H7 (cell line): ENCODE measurements around the gene CFAP92. TPM values are rescaled to one million over a fixed set of nuclear protein-coding genes. Genes with fewer than 3 reads are reported as not detected.

ENCODE experiments used
- DNase-seq: peaks from one replicate; pipeline ENCODE4 v3.0.0; 2012
- H3K27me3 ChIP-seq: 2 replicates; pipeline ENCODE4 v1.6.0; 2011; ENCODE audit warnings: mild to moderate bottlenecking, low read length; ENCODE audit not compliant: control insufficient read depth, insufficient read depth
- H3K36me3 ChIP-seq: replicated peaks from 2 replicates; pipeline ENCODE4 v1.5.1; 2011; ENCODE audit warnings: low read length; ENCODE audit not compliant: control insufficient read depth, insufficient read depth
- H3K4me3 ChIP-seq: 2 replicates; pipeline ENCODE4 v1.5.1; 2011; ENCODE audit warnings: low read depth, mild to moderate bottlenecking, control low read depth, low read length, moderate library complexity; ENCODE audit not compliant: insufficient read depth
- total RNA-seq: library from RNA; depleted of rRNA; stranded (reverse); fragments of >200 nt; shearing (Covaris generic); gene quantifications from 2 replicates; pipeline ENCODE4 v1.2.3, GENCODE V29; 2014

Gene CFAP92
- total RNA-seq, 1 experiment from 2014 or later = 0.87 TPM

GRCh38 chr3:129032716-129033115 lies 38.8 kb upstream of the CFAP92 start:
- H3K4me3 ChIP-seq = no peak overlapping the region

GRCh38 chr3:129031476-129032215 lies 37.8 kb upstream of the CFAP92 start:
- H3K27me3 ChIP-seq = peaks cover 4% of the 10 kb centered on the region
- H3K4me3 ChIP-seq = no peak overlapping the region
- H3K36me3 ChIP-seq = no peaks in the 10 kb centered on the region
- DNase-seq = peak; percentile 30

More at GRCh38 chr3:129032716-129033115, 38.8 kb upstream of the CFAP92 start:
- DNase-seq = peak; percentile 39
- H3K36me3 ChIP-seq = no peaks in the 10 kb centered on the region
- H3K27me3 ChIP-seq = no peaks in the 10 kb centered on the region

- no peak for DNase-seq
- Histone ChIP-seq H3K4me3 (no peak overlapping the region), H3K27me3 (peaks cover 11% of the 10 kb centered on the region), H3K36me3 (no peaks in the 10 kb centered on the region)
These were observed 36.7 kb upstream of the CFAP92 start for GRCh38 chr3:129030611-129031010.

GRCh38 chr3:129028866-129029265 lies 35.0 kb upstream of the CFAP92 start:
- Histone ChIP-seq H3K36me3 (no peaks in the 10 kb centered on the region), H3K4me3 (no peak overlapping the region), H3K27me3 (peaks cover 13% of the 10 kb centered on the region)
- DNase-seq = no peak

GRCh38 chr3:129027544-129027880 lies 33.6 kb upstream of the CFAP92 start:
- Histone ChIP-seq H3K27me3 (peaks cover 13% of the 10 kb centered on the region), H3K36me3 (no peaks in the 10 kb centered on the region), H3K4me3 (peak overlapping the region; percentile 44)
- no peak for DNase-seq

GRCh38 chr3:129026728-129027543 lies 33.1 kb upstream of the CFAP92 start:
- peak; percentile 97 for DNase-seq
- no peaks in the 10 kb centered on the region for H3K36me3 ChIP-seq
- peaks cover 13% of the 10 kb centered on the region for H3K27me3 ChIP-seq
- peak overlapping the region; percentile 44 for H3K4me3 ChIP-seq

GRCh38 chr3:129025691-129026435 lies 32.0 kb upstream of the CFAP92 start:
- DNase-seq = no peak

GRCh38 chr3:129025108-129025507 lies 31.2 kb upstream of the CFAP92 start:
- peak; percentile 32 for DNase-seq
- H3K4me3 ChIP-seq = no peak overlapping the region
- H3K36me3 ChIP-seq = no peaks in the 10 kb centered on the region
- H3K27me3 ChIP-seq = peaks cover 13% of the 10 kb centered on the region

More at GRCh38 chr3:129025691-129026435, 32.0 kb upstream of the CFAP92 start:
- Histone ChIP-seq H3K4me3 (no peak overlapping the region), H3K27me3 (peaks cover 13% of the 10 kb centered on the region), H3K36me3 (no peaks in the 10 kb centered on the region)

GRCh38 chr3:129023909-129024308 lies 30.0 kb upstream of the CFAP92 start:
- no peaks in the 10 kb centered on the region for H3K36me3 ChIP-seq
- peak; percentile 57 for DNase-seq
- no peak overlapping the region for H3K4me3 ChIP-seq
- peaks cover 13% of the 10 kb centered on the region for H3K27me3 ChIP-seq

- Histone ChIP-seq H3K27me3 (peaks cover 13% of the 10 kb centered on the region), H3K36me3 (no peaks in the 10 kb centered on the region), H3K4me3 (no peak overlapping the region)
- no peak for DNase-seq
These were observed 29.1 kb upstream of the CFAP92 start for GRCh38 chr3:129023008-129023358.

- Histone ChIP-seq H3K27me3 (peaks cover 12% of the 10 kb centered on the region), H3K4me3 (no peak overlapping the region), H3K36me3 (no peaks in the 10 kb centered on the region)
- peak; percentile 34 for DNase-seq
These were observed 28.5 kb upstream of the CFAP92 start for GRCh38 chr3:129022114-129023007.

GRCh38 chr3:129021140-129021551 lies 27.3 kb upstream of the CFAP92 start:
- no peak for DNase-seq

GRCh38 chr3:129020691-129021090 lies 26.8 kb upstream of the CFAP92 start:
- Histone ChIP-seq H3K27me3 (peaks cover 3% of the 10 kb centered on the region; the same call in 1 of the 2 replicates), H3K36me3 (no peaks in the 10 kb centered on the region), H3K4me3 (no peak overlapping the region)
- DNase-seq = no peak

More at GRCh38 chr3:129021140-129021551, 27.3 kb upstream of the CFAP92 start:
- Histone ChIP-seq H3K27me3 (peaks cover 4% of the 10 kb centered on the region), H3K36me3 (no peaks in the 10 kb centered on the region), H3K4me3 (no peak overlapping the region)

GRCh38 chr3:129019266-129019665 lies 25.4 kb upstream of the CFAP92 start:
- Histone ChIP-seq H3K4me3 (no peak overlapping the region), H3K36me3 (no peaks in the 10 kb centered on the region), H3K27me3 (no peaks in the 10 kb centered on the region)
- DNase-seq = no peak
